Fibroblast of the aortic adventitia (primary cell): ENCODE results near the gene MYH16. TPM values are rescaled to one million over a fixed set of nuclear protein-coding genes. Genes with fewer than 3 reads are reported as not detected.

Experiments
- DNase-seq: peaks from one replicate; pipeline ENCODE4 v3.0.0-alpha.2; 2010; ENCODE audit warnings: low read depth
- H3K4me3 ChIP-seq: 2 replicates; pipeline ENCODE4 v1.5.1; 2011; ENCODE audit warnings: low read depth, mild to moderate bottlenecking, control low read depth, low read length, moderate library complexity
- CTCF ChIP-seq: IDR thresholded peaks from 2 replicates; pipeline ENCODE4 v1.5.1; 2011; ENCODE audit warnings: mild to moderate bottlenecking, low read length, control low read depth, inconsistent platforms; ENCODE audit not compliant: insufficient read depth
- total RNA-seq: library from RNA; depleted of rRNA; stranded (reverse); fragments of >200 nt; gene quantifications from 2 replicates; pipeline ENCODE4 v1.2.3, GENCODE V29; 2012; ENCODE audit warnings: low replicate concordance

The MYH16 gene
- total RNA-seq, 1 donor: not detected

GRCh38 chr7:99296471-99296870 lies 23.8 kb downstream of the MYH16 start:
- H3K4me3 ChIP-seq: no peak overlapping the region
- no peak for DNase-seq
- TF ChIP-seq CTCF: no peak

GRCh38 chr7:99301496-99301895 lies 28.9 kb downstream of the MYH16 start:
- no peak for TF ChIP-seq CTCF
- DNase-seq: no peak
- no peak overlapping the region for H3K4me3 ChIP-seq

GRCh38 chr7:99305473-99306260 lies 33.0 kb downstream of the MYH16 start:
- DNase-seq: no peak
- no peak overlapping the region for H3K4me3 ChIP-seq
- TF ChIP-seq CTCF: no peak

- peak; percentile 62 for DNase-seq
- TF ChIP-seq CTCF: no peak
- H3K4me3 ChIP-seq: no peak overlapping the region
Measured at GRCh38 chr7:99308461-99309074, 35.9 kb downstream of the MYH16 start.

- no peak overlapping the region for H3K4me3 ChIP-seq
- TF ChIP-seq CTCF: no peak
- no peak for DNase-seq
Measured at GRCh38 chr7:99309111-99309510, 36.5 kb downstream of the MYH16 start.

GRCh38 chr7:99310004-99310403 lies 37.4 kb downstream of the MYH16 start:
- DNase-seq: no peak
- H3K4me3 ChIP-seq: no peak overlapping the region
- no peak for TF ChIP-seq CTCF
